ENCODE data around the gene FBRS.

FBRS gene

DNA sequence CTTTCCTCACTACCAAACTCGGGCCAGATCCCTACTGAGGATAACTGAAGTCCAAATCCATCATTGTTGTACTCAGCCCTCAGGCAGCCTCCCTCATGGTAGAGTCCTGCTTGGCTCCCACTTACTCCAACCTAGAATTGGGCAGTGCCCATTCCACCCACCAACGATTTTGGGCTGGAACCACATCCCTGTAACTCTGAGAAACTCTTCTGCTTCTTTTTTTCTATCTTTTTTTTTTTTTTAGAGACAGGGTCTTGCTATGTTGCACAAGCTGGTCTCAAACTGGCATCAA is 6.3 kb upstream of the FBRS start:
- no peak for DNase-seq (ENCODE audit: low read depth)
- TF ChIP-seq, protein P1, sequence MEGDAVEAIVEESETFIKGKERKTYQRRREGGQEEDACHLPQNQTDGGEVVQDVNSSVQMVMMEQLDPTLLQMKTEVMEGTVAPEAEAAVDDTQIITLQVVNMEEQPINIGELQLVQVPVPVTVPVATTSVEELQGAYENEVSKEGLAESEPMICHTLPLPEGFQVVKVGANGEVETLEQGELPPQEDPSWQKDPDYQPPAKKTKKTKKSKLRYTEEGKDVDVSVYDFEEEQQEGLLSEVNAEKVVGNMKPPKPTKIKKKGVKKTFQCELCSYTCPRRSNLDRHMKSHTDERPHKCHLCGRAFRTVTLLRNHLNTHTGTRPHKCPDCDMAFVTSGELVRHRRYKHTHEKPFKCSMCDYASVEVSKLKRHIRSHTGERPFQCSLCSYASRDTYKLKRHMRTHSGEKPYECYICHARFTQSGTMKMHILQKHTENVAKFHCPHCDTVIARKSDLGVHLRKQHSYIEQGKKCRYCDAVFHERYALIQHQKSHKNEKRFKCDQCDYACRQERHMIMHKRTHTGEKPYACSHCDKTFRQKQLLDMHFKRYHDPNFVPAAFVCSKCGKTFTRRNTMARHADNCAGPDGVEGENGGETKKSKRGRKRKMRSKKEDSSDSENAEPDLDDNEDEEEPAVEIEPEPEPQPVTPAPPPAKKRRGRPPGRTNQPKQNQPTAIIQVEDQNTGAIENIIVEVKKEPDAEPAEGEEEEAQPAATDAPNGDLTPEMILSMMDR (IDR thresholded peaks at IDR 0.05; ENCODE audit: insufficient read depth, low read depth, low read length, missing control alignments): no peak
- peak overlapping the region; percentile 83 for H3K4me3 ChIP-seq (ENCODE audit: low read length)

DNA sequence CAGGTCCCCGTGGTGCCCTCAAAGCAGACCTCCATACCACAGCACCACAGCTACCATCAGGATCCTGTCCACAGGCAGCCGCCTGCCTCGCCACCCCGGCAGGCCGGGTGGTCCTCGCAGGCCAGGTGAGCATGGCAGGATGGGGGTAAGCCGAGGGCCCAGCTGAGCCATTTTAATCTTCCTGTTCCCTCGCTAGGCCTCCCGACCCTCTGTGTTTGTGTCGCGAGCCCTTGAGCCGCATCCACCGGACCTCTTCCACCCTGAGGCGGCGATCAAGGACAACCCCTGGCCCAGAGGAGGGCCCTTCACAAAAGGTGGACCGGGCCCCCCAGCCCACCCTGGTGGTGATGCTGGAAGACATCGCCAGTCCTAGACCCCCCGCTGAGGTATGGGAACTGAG is 5.5 kb upstream of the FBRS start:
- H3K4me3 ChIP-seq (ENCODE audit: low read length): no peak overlapping the region
- TF ChIP-seq, protein P1 (IDR thresholded peaks at IDR 0.05; ENCODE audit: insufficient read depth, low read depth, low read length, missing control alignments): no peak
- no peak for DNase-seq (ENCODE audit: low read depth)

- DNase-seq (ENCODE audit: low read depth): no peak
- TF ChIP-seq, protein P1 (IDR thresholded peaks at IDR 0.05; ENCODE audit: insufficient read depth, low read depth, low read length, missing control alignments): no peak
- no peak overlapping the region for H3K4me3 ChIP-seq (ENCODE audit: low read length)
These were observed 3.4 kb upstream of the FBRS start for GRCh38 chr16:30654856-30655255.

GRCh38 chr16:30655815-30656347 is 2.4 kb upstream of the FBRS start:
- no peak overlapping the region for H3K4me3 ChIP-seq (ENCODE audit: low read length)
- TF ChIP-seq, protein P1 (IDR thresholded peaks at IDR 0.05; ENCODE audit: insufficient read depth, low read depth, low read length, missing control alignments): no peak
- no peak for DNase-seq (ENCODE audit: low read depth)

DNA sequence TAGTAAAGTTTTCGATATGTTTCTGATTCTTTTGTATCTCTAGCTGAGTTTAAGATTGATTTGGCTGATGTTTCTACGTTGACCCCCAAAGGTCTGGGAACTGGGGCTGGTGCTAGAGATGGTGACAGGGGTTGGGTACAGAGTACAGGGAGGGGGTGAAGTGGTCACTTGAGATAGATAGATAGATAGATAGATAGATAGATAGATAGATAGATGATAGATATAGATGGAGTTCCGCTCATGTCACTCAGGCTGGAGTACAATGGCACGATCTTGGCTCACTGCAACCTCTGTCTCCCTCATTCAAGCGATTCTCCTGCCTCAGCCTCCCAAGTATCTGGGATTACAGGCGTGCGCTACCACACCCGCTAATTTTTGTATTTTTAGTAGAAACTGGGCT is 1.8 kb upstream of the FBRS start:
- H3K4me3 ChIP-seq (ENCODE audit: low read length): no peak overlapping the region
- no peak for DNase-seq (ENCODE audit: low read depth)
- TF ChIP-seq, protein P1 (IDR thresholded peaks at IDR 0.05; ENCODE audit: insufficient read depth, low read depth, low read length, missing control alignments): no peak

DNA sequence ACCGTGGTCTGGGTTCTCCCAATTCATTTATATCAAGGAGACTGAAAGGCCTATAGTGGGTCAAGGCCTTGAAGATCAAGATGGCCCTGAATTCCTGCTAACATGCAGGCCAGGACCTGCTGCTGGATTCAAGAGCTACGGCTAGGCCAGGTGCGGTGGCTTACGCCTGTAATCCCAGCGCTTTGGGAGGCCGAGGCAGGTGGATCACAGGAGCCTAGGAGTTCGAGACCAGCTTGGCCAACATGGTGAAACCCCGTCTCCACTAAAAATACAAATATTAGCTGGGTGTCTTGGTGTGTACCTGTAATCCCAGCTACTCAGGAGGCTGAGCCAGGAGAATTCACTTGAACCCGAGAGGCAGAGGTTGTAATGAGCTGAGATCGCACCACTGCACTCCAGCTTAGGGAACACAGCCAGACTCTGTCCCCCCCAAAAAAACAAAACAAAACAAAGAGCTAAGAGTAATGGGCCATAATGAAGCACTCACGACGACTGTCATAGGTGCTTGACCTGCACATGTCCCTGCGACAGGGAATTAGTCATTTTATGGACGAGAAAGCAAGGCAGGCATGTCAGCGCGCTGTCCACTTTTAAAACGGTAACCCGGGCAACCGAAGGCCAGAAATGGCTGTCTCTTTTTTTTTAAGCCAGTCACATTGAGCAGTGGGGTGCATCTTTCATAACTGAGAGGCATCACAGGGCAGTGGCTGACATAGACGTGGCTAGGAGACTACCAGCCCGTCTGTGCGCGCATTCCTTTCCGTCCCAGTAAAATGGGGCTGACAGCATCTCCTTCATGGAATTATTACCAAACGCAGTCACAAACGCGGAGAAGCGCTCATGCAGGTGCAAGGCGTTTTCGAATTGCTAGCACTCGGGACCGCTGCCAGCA is 1.0 kb upstream of the FBRS start:
- TF ChIP-seq, protein P1 (IDR thresholded peaks at IDR 0.05; ENCODE audit: insufficient read depth, low read depth, low read length, missing control alignments): no peak
- peak overlapping the region; percentile 51 for H3K4me3 ChIP-seq (ENCODE audit: low read length)
- DNase-seq (ENCODE audit: low read depth): no peak
